Renal cortical epithelial cell (primary cell): ENCODE measurements around the gene LRRC71. TPM values are rescaled to one million over a fixed set of nuclear protein-coding genes. Genes with fewer than 3 reads are reported as not detected.

Source experiments
- DNase-seq: peaks from one replicate; pipeline ENCODE4 v3.0.0-alpha.2; 2011; ENCODE audit warnings: low read depth
- total RNA-seq: library from RNA; depleted of rRNA; stranded (reverse); fragments of >200 nt; gene quantifications from 2 replicates; pipeline ENCODE4 v1.2.3, GENCODE V29; 2014

The LRRC71 gene
- not detected in 2 replicates for total RNA-seq

DNA sequence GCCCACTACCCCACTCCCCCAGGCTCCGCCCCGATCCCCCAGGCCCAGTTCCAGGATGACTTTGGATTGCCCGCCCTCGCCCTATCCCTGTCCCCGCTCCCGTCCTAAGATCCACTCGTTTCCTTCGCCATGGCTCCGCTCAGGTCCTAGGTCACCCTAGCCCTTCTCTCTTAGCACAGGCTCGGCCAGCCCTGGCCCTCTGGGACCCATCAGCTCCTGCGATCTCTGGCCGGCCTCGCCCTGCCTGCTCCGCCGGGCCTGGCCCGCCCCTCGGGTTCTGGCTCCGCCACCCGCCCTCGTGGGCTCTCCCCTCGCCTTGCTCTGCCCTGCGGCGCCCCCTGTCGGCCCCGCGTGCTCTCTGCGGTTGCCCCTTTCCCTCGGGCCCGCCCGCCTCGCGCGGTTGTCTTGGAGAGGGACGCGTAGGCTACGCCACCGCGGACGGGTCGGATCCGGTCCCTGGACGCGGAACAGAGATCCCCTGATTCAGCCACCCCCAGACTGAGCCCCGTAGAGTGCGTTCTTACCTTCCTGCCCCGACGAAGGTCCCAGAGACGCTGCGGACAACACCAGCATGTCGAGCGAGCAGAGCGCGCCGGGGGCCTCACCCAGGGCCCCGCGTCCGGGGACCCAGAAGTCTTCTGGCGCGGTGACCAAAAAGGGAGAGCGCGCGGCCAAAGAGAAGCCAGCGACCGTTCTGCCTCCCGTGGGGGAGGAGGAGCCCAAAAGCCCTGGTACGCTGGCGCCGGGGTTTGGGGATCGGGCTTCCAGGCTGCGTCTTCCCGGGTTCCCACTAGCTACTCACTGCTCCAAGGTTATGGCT lies at the start of gene LRRC71:
LRRC71 (plus strand) TSS at position 400 of the 820 bp plus-strand sequence; CDS start at position 572, 172 bp downstream.
- DNase-seq: peak; percentile 27

DNA sequence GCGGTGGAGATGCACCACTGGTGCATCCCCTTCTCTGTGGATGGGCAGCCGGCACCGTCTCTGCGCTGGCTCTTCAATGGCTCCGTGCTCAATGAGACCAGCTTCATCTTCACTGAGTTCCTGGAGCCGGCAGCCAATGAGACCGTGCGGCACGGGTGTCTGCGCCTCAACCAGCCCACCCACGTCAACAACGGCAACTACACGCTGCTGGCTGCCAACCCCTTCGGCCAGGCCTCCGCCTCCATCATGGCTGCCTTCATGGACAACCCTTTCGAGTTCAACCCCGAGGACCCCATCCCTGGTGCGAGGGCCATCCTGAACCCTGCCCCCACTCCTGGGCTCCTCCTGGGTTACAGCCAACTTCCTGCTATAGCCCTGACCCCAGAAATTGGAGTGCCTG lies 46.8 kb upstream of the LRRC71 start:
- DNase-seq: no peak

DNA sequence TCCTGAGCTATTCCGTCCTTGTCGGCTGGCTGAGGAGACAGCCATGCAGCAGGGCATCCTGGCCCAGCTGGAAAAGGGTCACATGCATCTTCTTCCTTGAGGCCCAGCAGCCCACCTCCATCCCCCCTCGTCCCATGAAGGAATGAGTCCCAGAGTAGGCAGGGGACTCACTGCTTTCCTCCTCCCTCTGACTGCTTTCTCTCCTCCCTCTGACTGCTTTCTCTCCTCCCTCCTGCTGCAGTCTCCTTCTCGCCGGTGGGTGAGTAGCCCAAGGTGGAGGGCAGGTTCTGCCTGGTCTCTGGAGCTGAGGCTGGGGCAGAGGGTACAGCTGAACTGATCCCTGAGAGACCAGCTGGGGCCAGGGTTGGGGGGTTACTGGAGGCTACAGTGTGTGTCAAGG lies 46.3 kb upstream of the LRRC71 start:
- DNase-seq: no peak

DNA sequence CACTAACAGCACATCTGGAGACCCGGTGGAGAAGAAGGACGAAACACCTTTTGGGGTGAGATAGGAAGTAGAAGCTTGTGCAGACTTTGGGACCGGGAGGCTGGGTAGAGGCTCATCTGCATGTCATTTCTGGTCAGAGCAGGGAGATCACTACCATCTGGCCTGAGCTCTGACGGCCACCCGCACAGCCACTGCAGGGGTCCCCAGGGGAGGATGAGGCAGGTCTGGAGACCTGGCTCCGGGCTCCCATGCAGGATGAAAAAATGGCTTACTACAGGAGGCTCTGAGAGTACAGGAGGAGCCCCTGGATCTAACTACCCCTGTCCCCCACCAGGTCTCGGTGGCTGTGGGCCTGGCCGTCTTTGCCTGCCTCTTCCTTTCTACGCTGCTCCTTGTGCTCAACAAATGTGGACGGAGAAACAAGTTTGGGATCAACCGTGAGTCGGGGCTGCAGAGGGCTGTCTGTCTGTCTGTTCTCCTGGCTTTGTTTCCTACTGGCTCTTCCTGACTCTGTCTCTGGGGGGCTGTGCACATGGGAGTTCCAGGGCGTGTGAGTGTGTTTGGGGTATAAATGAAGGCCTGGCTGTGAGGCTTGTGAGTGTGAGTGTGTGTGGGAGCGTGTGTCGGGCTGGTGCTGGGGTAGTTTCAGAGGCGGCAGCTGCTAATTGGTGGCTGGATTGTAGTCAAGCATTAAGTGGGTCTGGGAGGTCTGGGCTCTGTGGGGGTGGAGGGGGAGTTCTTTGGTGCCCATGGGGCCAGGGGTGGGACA lies 45.7 kb upstream of the LRRC71 start:
- DNase-seq: no peak

DNA sequence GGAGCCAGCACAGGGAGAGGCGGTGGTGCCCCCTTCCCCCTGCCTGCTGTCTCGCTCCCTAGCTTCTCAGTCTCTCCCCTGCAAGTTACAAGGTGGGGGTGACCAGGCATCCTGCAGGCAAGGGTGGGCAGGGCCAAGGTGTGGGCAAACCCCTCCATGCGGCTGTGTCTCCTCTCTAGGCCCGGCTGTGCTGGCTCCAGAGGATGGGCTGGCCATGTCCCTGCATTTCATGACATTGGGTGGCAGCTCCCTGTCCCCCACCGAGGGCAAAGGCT lies 45.2 kb upstream of the LRRC71 start:
- no peak for DNase-seq

DNA sequence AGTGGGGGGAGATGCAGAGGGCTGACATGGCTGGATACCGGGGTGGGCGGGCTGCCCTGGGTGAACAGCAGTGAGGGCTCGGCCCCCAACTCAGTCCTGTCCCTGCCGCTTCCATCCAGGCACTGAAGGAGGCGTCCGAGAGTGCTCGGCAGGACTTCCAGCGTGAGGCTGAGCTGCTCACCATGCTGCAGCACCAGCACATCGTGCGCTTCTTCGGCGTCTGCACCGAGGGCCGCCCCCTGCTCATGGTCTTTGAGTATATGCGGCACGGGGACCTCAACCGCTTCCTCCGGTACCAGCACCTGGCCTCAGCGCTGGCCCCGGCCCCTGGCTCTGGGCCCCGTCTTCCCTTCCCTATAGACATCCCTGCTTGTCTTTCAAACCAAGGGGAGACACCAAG lies 44.2 kb upstream of the LRRC71 start:
- no peak for DNase-seq

DNA sequence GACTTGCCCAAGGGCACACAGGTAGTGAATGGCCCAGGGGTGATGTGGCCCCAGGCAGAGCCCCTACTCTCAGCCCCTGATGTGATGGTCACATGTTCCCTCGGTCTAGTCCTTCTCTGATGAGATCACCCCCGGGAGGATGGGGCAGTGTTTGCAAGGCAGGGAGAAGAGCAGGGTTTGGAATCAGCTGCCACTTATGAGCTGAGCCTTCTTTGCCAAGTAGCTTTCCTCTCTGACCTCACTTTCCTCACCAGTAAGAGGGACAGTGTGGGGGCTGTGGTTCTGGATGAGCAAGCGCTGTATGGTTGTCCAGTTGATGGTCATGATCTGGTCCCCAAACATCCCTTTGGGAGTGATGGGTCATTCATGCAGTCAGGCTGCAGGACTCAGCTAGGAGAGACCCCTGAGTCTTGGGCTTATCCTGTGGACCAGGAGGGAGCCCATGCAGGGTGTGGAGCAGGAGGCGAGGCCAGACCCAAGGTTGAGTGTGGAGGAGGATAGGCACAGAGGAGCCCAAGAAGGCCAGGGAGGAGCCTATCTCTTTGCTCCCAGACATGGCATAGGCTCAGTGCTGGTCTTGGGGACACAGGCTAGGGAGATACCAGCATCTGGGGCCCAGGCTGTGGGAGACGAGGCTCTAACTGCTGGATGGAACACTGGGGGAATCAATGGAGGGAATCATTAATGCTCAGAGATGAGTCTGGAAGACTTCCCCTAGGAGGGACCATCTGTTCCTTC lies 42.8 kb upstream of the LRRC71 start:
- no peak for DNase-seq

DNA sequence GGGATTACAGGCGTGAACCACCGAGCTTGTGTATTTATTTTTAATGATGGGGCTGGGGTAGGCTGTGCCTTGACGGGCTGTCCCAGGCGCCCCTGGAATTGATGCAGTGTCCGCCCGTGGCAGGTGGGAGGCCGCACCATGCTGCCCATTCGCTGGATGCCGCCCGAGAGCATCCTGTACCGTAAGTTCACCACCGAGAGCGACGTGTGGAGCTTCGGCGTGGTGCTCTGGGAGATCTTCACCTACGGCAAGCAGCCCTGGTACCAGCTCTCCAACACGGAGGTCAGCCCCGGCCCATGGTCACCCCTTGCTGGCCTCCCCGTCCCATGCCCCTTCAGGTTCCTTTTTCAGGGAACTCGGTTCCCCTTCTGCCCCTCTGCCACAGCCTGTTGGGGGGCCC lies 40.6 kb upstream of the LRRC71 start:
- DNase-seq: no peak

DNA sequence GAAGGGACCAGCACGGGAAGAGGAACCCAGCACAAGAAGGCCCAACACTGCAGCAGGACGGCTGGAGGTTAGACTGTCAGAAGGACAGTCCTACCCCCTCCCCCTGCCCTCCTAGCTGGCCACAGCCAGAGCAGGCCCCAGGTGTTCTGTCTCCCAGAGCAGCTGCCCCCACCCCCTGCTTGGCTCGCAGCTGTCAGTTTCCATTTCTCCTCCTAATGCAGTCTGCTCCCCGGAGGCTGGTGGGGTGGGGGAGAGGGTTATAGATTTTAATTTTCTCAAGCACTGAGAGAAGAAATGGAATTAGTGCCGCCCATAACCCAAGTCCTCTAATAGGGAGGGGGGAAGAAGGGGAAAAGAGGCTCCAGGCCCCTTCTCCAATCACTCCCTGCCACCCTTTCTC lies 40.0 kb upstream of the LRRC71 start:
- no peak for DNase-seq

DNA sequence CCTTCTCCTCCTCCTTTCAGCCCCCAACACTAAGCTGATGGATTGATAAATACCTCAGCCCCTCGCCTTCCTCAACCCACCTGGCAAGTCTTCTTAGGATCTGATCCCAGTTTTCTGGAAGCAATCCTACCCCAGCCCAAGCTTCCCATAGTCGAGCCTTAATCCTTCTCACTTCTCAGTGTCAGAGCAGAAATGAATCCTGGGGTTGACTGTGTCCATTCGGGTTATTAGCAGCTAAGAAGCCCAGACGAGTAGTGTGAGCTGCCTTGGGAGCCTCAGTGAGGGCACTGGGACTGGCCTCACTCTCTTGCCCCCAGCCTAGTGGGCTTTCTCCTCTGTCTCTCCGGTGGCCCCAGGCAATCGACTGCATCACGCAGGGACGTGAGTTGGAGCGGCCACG lies 39.3 kb upstream of the LRRC71 start:
- no peak for DNase-seq

DNA sequence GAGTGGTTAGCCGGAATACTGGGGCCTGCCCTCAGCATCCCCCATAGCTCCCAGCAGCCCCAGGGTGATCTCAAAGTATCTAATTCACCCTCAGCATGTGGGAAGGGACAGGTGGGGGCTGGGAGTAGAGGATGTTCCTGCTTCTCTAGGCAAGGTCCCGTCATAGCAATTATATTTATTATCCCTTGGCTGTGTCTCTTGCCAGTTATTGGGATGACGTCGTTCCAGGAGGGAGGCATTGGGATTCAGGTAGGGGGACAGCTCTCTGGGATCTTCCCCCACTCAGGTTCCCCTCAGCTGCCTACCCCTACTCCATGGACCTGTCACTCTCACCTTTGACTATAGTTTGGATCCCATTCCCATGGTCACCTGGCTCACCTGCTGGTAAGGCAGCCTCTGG lies 38.8 kb upstream of the LRRC71 start:
- no peak for DNase-seq

DNA sequence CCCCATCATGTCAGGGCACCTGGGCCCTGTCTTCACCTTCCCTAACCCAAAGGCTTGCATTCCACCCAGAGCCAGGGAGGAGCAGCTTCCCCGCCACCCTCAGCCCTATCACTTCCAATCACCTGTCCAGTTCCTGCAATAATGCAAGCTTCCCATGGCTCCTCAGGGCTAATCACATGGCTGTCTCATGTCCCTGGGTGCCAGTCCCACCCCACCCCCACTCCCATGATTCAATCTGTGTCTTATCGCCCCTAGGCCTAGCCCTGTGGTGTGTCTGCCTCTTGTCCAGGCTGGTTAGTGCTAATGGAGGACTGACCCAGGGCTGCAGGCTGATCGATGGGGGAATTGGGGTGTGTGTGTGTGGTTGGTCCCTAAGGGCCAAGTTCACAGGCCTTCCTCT lies 37.9 kb upstream of the LRRC71 start:
- DNase-seq: no peak

DNA sequence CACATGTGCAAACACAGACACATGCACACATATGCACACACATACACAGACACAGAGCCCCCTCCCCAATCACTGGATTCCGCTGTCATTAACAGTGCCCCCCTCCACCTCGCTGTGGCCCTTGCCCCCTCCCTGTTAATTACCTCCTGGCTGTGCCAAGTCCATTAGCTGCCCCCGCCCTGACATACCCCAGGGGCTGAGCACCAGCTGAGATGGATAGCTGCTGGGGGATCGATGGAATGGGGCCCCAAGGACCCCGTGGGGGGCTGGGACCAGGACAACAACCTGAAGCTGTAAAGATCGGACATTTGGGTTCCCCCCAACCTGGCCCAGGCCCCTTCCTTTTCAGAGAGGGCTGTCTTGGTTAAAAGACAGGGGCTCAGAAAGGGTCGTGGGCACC lies 36.5 kb upstream of the LRRC71 start:
- no peak for DNase-seq

DNA sequence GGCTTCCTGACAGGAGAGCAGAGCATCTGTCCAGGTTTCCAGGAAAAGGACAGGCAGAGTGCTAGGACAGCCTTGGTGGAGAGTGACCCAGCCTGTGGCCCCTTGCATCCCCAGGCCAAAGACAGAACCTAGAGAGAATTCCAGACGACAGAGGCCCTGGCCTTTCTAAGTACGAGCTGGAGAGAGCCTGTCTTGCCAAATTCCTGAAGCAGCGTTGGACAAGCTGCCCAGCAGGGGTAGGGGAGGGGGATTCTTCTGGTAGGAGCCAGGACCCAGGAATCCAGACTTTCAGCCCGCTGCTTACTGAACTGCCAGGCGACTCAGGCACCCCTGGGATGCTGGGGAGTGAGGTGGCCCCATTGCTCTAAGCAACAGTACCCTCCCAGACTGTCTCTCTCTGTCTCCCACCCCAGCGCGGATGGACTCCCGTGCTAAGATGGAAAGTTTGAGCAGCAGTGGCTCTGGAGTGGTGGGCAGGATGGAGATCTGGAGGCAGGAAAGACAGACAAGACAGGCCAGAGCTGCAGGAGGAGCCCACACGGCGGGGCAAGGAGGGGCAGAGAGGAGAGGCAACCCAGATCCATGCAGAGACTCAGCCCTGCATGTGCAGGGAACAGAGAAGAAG lies 35.8 kb upstream of the LRRC71 start:
- DNase-seq: no peak

DNA sequence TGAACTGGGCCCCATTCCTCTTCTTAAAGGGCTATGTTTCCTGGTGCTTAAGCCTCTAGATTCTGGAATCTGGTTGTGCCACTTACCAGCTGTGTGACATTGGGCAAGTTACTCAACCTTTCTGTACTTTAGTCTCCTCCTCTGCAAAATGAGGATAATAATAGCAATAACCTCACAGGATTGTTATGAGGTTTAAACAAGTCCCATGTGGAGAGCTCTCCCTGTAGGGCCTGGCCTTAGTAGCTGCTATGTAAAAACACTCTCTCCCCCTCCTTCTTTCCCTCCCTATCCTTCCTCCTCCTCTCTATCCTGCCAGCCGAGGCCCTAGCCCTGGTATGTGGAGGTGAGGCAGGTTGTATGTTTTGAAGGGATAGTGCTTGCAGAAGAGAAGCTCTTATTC lies 35.1 kb upstream of the LRRC71 start:
- DNase-seq: no peak

DNA sequence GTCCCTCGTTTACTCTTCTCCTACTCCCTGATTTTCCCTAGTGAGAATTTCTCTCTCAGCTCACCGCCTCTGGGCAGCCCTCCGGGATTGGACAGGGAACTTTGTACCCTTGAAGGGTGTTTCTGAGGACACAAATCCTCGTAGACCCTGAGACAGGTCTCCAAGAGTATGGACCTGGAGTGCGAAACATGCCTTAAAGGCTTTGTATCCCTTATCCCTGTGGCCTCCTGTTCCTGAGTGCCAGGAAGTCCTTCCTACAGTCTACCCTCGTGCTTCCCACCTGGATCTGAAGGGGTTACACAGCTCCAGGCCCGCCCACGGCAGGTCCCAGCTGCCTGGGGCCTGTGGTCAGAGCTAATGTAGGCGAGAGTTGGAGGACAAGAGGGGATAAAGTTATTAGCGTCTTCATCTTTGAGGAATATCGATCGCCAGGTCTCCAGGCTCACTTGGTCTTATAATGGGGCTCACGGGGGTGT lies 34.5 kb upstream of the LRRC71 start:
- no peak for DNase-seq

DNA sequence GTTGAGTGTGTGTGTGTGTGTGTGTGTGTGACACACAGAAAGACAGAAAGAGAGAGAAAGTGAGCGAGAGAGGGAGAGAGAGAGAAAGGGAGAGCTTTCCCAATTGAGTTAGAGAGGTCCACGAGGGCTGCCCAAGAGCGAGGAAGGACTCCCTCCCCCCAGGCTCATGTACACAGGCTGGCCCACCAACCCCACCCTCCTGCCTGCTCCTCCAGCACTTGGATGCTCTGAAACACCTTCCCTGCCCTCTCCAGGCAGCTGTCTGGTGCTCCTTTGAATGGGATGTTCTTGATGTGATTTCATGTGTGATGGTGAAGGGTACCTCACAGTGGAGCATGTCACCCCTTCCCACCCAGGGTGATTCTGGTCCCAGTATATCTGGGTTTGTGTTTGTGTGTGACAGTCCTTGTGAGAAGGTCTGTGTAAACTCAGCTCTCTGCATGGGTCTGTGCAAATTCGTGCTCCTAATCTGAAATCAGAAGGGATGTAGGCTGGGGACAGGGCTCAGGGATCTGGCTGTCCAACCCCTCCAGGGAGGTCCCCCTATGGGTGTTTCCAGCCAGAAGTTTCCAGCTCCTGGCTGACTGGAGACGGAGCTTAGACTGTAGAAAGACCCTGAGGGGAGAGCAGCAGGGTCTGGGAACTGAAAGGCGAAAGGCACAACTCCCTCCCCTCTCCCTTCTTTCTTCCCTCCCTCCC lies 33.7 kb upstream of the LRRC71 start:
- DNase-seq: no peak

DNA sequence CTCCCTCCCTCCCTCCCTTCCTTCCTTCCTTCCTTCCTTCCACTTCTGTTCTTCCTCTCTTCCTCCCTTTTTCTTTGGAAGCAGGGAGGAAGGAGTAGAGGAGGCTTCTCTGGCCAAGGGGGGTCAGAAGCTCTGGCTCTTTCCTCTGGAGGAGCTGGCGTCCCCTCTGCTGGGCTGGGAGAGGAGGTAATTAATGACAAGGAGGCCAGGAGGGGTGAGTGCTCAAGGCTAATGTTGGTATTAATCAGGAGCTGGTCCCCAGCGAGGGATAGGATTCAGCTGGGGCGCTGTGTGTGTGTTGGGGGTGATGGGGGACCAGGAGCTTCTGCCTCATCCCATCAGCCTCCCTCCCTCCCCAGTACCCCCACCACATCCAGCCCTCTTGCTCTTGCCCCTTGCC lies 33.1 kb upstream of the LRRC71 start:
- no peak for DNase-seq

DNA sequence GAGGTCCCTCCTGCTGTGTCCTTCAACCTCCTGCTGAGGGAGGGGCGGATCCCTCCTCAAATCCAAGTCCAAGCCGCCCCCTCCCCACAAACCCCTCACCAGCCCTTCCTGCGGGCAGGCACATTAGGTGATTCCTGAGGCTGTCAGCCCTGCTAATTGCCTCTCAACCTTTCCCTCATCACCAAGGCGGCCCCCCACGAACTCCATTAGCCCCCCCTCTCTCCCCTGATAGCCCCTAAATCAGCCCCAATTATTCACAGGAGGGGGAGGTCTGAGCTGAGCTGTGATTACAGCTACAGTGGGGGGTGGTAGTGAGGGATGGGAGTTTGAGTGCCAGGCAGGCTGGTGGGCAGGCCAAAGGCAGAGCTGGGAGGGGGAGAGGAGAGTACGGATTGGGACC lies 32.7 kb upstream of the LRRC71 start:
- no peak for DNase-seq

DNA sequence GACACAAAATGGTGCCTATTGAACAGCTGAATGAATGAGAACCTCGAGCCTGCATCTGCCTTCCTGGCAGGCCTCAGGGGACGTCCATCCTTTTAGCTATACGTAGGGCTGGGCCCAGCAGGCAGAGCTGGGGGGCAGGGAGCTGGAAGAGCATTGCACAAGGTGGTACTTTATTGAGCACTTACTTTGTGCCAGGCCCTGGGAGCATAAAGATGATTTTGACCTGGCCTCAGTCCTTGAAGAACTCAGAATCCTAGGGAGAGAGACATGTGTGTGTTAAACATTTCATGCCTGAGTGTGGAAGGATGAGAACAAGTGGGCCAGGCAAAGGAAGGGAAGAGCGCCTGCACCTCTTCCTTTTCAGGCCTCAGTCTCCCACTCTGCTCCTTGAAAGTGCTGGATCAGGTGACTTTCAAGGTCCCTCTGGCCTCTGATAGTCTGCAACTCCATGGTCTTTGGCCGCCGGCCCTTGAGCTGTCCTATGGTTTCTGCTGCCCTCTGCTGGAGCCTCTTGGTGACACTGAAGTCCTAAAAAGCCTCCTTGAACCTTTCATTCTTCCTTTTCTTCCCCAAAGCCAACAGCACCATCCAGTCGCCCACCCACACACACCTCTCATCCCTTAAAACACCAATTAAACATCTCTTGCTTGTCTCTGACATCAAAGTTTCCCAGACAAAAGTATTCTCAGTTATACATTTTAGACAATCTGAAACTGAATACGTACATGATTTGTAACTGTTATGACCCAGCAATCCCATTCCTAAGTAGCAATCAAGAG lies 30.4 kb upstream of the LRRC71 start:
- DNase-seq: peak; percentile 61
